Astrocyte of the cerebellum (primary cell): Measurements from ENCODE around the gene LTB4R2.
A peak's percentile ranks its signal among the peaks of the same experiment; 100 is the strongest.

Experiments used
- DNase-seq: peaks from one replicate; pipeline ENCODE4 v3.0.0-alpha.2; 2011; ENCODE audit warnings: low read depth
- H3K4me3 ChIP-seq: 2 replicates; pipeline ENCODE4 v1.5.1; 2011; ENCODE audit warnings: mild to moderate bottlenecking, low read depth, low read length, moderate library complexity
- CTCF ChIP-seq: IDR thresholded peaks from 2 replicates; pipeline ENCODE4 v1.5.1; 2012; ENCODE audit warnings: low read length, low read depth, moderate library complexity, mild to moderate bottlenecking; ENCODE audit errors: missing control alignments
- in situ Hi-C: cut with HindIII; loops from 2 replicates; pipeline ENCODE4 v1.10.0; 2017; ENCODE audit warnings: low sequenced_read_pairs

The LTB4R2 gene

GRCh38 chr14:24332268-24332993, 22.5 kb downstream of the LTB4R2 start:
- in situ Hi-C loops, result no loop called here
- peak; percentile 91 for TF ChIP-seq CTCF
- peak overlapping the region; percentile 10 for H3K4me3 ChIP-seq
- no peak for DNase-seq

- no peak within 1 kb of the TSS for H3K4me3 ChIP-seq
- no peak for TF ChIP-seq CTCF
- DNase-seq, result no peak
- in situ Hi-C loops, result no loop called here
These were observed 24.7 kb downstream of the LTB4R2 start, which contains the start of gene ADCY4 for GRCh38 chr14:24334431-24335291. Gene ADCY4, minus strand, starts transcription at chr14:24335071. Its CDS starts 419 bp downstream, at chr14:24334652.

- in situ Hi-C loops, result no loop called here
- no peak for TF ChIP-seq CTCF
- no peak overlapping the region for H3K4me3 ChIP-seq
- no peak for DNase-seq
These were observed 25.7 kb downstream of the LTB4R2 start for GRCh38 chr14:24335461-24336171.

DNA sequence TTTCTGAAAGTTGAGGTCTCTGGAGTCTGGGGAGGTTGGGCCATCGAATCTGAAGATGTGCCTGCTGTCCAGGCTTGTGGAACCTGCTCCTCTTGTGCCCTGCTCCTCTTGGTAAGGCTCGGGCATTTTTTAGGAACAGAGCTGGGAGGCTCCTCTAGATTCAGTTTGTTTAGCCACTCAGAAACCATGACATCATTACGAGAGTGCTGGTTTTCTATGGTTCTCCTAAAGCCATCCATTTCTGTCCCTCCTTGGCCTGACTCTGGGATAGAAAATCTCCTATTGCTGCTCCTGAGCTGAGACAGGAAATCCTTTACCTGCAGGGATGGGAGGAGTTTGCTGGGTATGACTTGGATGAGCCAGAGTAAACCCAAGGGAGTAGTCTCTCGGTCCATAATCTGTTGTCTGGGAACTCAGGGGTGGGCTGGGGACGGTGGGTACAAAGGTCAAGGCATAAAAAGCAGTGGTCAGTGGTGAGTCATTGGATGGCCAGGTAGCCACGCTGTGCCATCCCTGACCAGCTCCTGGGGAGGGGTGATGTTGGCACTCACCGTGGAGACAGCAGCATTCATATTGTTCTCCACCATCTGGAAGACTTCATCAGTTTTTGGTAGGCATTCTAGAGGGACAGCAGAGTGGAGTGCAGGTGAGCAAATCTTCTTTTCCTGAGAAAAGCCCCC, 27.3 kb downstream of the LTB4R2 start:
- no peak for DNase-seq
- H3K4me3 ChIP-seq, result no peak overlapping the region
- in situ Hi-C loops, result no loop called here
- no peak for TF ChIP-seq CTCF

DNA sequence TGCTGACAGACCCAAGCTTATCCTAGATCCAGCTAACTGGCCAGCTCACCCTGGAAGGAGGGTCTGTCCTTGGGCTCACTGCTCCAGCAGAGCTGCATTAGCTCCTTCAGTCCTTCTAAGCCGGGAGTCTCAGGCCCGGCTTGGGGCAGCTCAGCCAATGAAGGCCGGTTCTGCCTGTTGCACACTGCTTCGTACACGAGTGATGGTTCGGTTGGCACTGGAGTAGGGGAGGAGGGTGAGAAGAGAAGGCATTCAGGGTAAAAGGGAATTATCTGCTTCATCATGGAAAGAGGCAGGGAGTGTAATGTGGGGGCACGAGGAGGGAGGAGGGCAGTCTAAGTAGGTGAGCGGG, 27.9 kb downstream of the LTB4R2 start:
- no peak for TF ChIP-seq CTCF
- H3K4me3 ChIP-seq, result no peak overlapping the region
- in situ Hi-C loops, result no loop called here
- no peak for DNase-seq

GRCh38 chr14:24338843-24339242, 28.9 kb downstream of the LTB4R2 start:
- no peak overlapping the region for H3K4me3 ChIP-seq
- no peak for TF ChIP-seq CTCF
- no peak for DNase-seq
- in situ Hi-C loops, result no loop called here
